WTC11 (cell line): ENCODE measurements around the gene KDM4C. TPM values are rescaled to one million over a fixed set of nuclear protein-coding genes. Genes with fewer than 3 reads are reported as not detected.

ENCODE experiments used
- ATAC-seq: fragments of 200-7000 bp; cut with Tn5 transposase; 2 replicates; pipeline ENCODE4 v1.10.0; 2021; ENCODE audit warnings: mild to moderate bottlenecking, moderate library complexity
- CTCF ChIA-PET: fragments of 300-600 bp; sonication (Branson Sonifier 250); formaldehyde crosslinking; loops from one replicate; lab custom pipeline; 2021; ENCODE audit warnings: antibody characterized with exemption; lab: Charles Lee
- POLR2A ChIA-PET: fragments of 350-600 bp; sonication (Branson Sonifier 250); formaldehyde crosslinking; loops from one replicate; lab custom pipeline; 2021; ENCODE audit warnings: antibody characterized with exemption; lab: Charles Lee
- DNase-seq: peaks from one replicate; pipeline ENCODE4 v3.0.0; 2021; ENCODE audit warnings: low spot score
- H3K27ac Mint-ChIP-seq: 2 replicates; pipeline ENCODE4 v1.8.0; 2021; ENCODE audit warnings: mixed read lengths
- H3K27me3 Mint-ChIP-seq: 2 replicates; pipeline ENCODE4 v1.8.0; 2021; ENCODE audit warnings: low read depth, mild to moderate bottlenecking, moderate library complexity, mixed read lengths
- H3K36me3 Mint-ChIP-seq: 2 replicates; pipeline ENCODE4 v1.8.0; 2021; ENCODE audit warnings: mixed read lengths
- H3K4me1 Mint-ChIP-seq: 2 replicates; pipeline ENCODE4 v1.8.0; 2022; ENCODE audit warnings: mixed read lengths
- H3K4me3 Mint-ChIP-seq: 2 replicates; pipeline ENCODE4 v1.8.0; 2021; ENCODE audit warnings: mild to moderate bottlenecking, moderate library complexity, mixed read lengths
- H3K9me3 Mint-ChIP-seq: 2 replicates; pipeline ENCODE4 v1.8.0; 2021; ENCODE audit warnings: mixed read lengths
- ATF1 ChIP-seq: sonication (generic); formaldehyde crosslinking; IDR thresholded peaks from 2 replicates; pipeline ENCODE4 v1.8.1; 2023; ENCODE audit warnings: mild to moderate bottlenecking, moderate library complexity, missing genetic modification reagents
- CBFB ChIP-seq: sonication (generic); formaldehyde crosslinking; IDR thresholded peaks from 2 replicates; pipeline ENCODE4 v1.8.1; 2022; ENCODE audit warnings: mild to moderate bottlenecking, low read depth, missing genetic modification reagents
- ESRRA ChIP-seq: sonication (generic); formaldehyde crosslinking; IDR thresholded peaks from 2 replicates; pipeline ENCODE4 v1.8.1; 2022; ENCODE audit warnings: mild to moderate bottlenecking, missing genetic modification reagents, borderline replicate concordance
- IRF2 ChIP-seq: sonication (generic); formaldehyde crosslinking; IDR thresholded peaks from 2 replicates; pipeline ENCODE4 v1.8.0; 2022; ENCODE audit warnings: low read depth, missing genetic modification reagents, borderline replicate concordance
- JAZF1 ChIP-seq: fragments of 250-450 bp; sonication (Bioruptor Pico); IDR thresholded peaks from 2 replicates; pipeline ENCODE4 v1.9.0; 2021; ENCODE audit warnings: moderate library complexity, mild to moderate bottlenecking, inconsistent platforms
- MLX ChIP-seq: sonication (generic); formaldehyde crosslinking; IDR thresholded peaks from 2 replicates; pipeline ENCODE4 v1.8.1; 2023; ENCODE audit warnings: mild to moderate bottlenecking, missing genetic modification reagents, moderate library complexity
- MXD4 ChIP-seq: fragments of 250-450 bp; sonication (Bioruptor Pico); IDR thresholded peaks from 2 replicates; pipeline ENCODE4 v1.8.0; 2021; ENCODE audit warnings: mild to moderate bottlenecking, moderate library complexity, borderline replicate concordance
- MYBL2 ChIP-seq: sonication (generic); formaldehyde crosslinking; IDR thresholded peaks from 2 replicates; pipeline ENCODE4 v1.8.1; 2023; ENCODE audit warnings: mild to moderate bottlenecking, moderate library complexity, missing genetic modification reagents
- NR1H2 ChIP-seq: sonication (generic); formaldehyde crosslinking; IDR thresholded peaks from 2 replicates; pipeline ENCODE4 v1.9.0; 2021; ENCODE audit warnings: mild to moderate bottlenecking, moderate library complexity, missing genetic modification reagents
- OVOL2 ChIP-seq: fragments of 250-450 bp; sonication (Bioruptor Pico); IDR thresholded peaks from 2 replicates; pipeline ENCODE4 v1.9.0; 2021; ENCODE audit warnings: mild to moderate bottlenecking, borderline replicate concordance
- SP1 ChIP-seq: sonication (generic); formaldehyde crosslinking; conservative IDR thresholded peaks from 2 replicates; pipeline ENCODE4 v1.8.1; 2022; ENCODE audit warnings: missing genetic modification reagents
- ZBTB21 ChIP-seq: sonication (generic); formaldehyde crosslinking; IDR thresholded peaks from 2 replicates; pipeline ENCODE4 v1.8.1; 2023; ENCODE audit warnings: mild to moderate bottlenecking, missing genetic modification reagents, borderline replicate concordance
- ZNF138 ChIP-seq: sonication (generic); formaldehyde crosslinking; conservative IDR thresholded peaks from 2 replicates; pipeline ENCODE4 v1.8.1; 2022; ENCODE audit warnings: mild to moderate bottlenecking, moderate library complexity, missing genetic modification reagents
- ZNF396 ChIP-seq: fragments of 250-450 bp; sonication (Bioruptor Pico); IDR thresholded peaks from 2 replicates; pipeline ENCODE4 v1.8.0; 2021; ENCODE audit warnings: mild to moderate bottlenecking, moderate library complexity, borderline replicate concordance
- ZNF416 ChIP-seq: fragments of 250-450 bp; sonication (Bioruptor Pico); IDR thresholded peaks from 2 replicates; pipeline ENCODE4 v1.9.0; 2021; ENCODE audit warnings: mild to moderate bottlenecking, inconsistent platforms
- total RNA-seq: library from RNA; stranded (reverse); gene quantifications from 3 replicates; pipeline ENCODE4 v1.2.3, GENCODE V29; 2021
- TF ChIP-seq, protein P1 (sequence below): sonication (generic); formaldehyde crosslinking; IDR thresholded peaks from 2 replicates; pipeline ENCODE4 v1.8.1; 2023; ENCODE audit warnings: mild to moderate bottlenecking, moderate library complexity, missing genetic modification reagents
- TF ChIP-seq, protein P2 (sequence below): sonication (generic); formaldehyde crosslinking; IDR thresholded peaks from 2 replicates; pipeline ENCODE4 v1.8.1; 2023; ENCODE audit warnings: mild to moderate bottlenecking, missing genetic modification reagents
- TF ChIP-seq, protein P3 (sequence below): sonication (generic); formaldehyde crosslinking; IDR thresholded peaks from 2 replicates; pipeline ENCODE4 v1.8.1; 2022; ENCODE audit warnings: mild to moderate bottlenecking, missing genetic modification reagents, moderate library complexity, borderline replicate concordance
- TF ChIP-seq, protein P4 (sequence below): fragments of 250-450 bp; sonication (Bioruptor Pico); IDR thresholded peaks from 2 replicates; pipeline ENCODE4 v1.9.0; 2021; ENCODE audit warnings: mild to moderate bottlenecking

KDM4C gene
- total RNA-seq, 1 experiment from 2014 or later, result 29.2 TPM

GRCh38 chr9:6873857-6874256, 116.1 kb downstream of the KDM4C start:
- POLR2A ChIA-PET, result no interaction called here
- ATAC-seq, result no peak
- Mint-ChIP-seq H3K9me3 (no peaks in the 10 kb centered on the region), H3K27ac (0 out of 2 replicates have a peak overlapping the region, but pooled peaks have one; percentile 10), H3K36me3 (no peaks in the 10 kb centered on the region), H3K4me1 (peaks cover 62% of the 10 kb centered on the region), H3K4me3 (no peak overlapping the region), H3K27me3 (no peaks in the 10 kb centered on the region)
- TF ChIP-seq MYBL2 (CRISPR knock-in tag) (no peak), MLX (CRISPR knock-in tag) (no peak), ZBTB21 (CRISPR knock-in tag) (no peak)
- TF ChIP-seq, protein P1, sequence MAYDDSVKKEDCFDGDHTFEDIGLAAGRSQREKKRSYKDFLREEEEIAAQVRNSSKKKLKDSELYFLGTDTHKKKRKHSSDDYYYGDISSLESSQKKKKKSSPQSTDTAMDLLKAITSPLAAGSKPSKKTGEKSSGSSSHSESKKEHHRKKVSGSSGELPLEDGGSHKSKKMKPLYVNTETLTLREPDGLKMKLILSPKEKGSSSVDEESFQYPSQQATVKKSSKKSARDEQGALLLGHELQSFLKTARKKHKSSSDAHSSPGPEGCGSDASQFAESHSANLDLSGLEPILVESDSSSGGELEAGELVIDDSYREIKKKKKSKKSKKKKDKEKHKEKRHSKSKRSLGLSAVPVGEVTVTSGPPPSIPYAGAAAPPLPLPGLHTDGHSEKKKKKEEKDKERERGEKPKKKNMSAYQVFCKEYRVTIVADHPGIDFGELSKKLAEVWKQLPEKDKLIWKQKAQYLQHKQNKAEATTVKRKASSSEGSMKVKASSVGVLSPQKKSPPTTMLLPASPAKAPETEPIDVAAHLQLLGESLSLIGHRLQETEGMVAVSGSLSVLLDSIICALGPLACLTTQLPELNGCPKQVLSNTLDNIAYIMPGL (CRISPR knock-in tag), result no peak
- DNase-seq, result no peak
- CTCF ChIA-PET, result interaction anchor here (1.2 kb wide), 1 partner anchor 360 kb away, joined by 3 read pairs; no protein-coding TSS in a partner anchor

DNA sequence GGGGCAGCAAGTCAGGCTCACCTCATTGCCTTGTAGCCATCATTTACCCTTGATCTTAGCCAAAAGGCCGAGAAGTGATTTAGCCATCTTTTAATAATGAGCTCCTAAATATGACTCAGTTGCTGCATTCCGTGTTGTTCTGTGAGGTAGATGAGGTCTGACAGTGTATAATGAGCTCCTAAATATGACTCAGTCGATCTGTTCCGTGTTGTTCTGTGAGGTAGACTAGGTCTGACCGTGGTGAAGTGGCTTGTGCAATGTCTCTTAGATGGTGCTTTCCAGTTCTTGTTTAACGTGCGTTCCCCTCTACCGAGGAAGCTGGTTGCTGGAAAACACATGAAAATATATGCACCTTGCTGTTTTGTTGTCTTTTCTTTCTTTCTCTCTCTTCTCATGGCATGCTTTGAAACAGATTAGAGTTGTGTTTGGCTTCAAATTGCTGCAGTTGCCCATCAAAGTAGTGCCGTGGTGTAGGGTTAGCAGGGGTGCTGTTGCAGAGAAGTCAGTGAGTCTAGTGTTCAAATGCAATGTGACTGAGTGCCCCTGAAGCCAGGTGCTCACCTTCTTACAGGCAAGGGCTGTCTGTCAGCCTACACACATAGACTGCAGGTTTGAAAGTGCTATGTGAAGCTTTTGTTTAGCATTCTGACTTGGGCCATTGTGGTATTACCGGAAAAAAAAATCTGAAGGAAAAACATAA, 118.6 kb downstream of the KDM4C start:
- Mint-ChIP-seq H3K4me3 (no peak overlapping the region), H3K9me3 (no peaks in the 10 kb centered on the region), H3K36me3 (no peaks in the 10 kb centered on the region), H3K4me1 (peaks cover 44% of the 10 kb centered on the region), H3K27ac (peak overlapping the region; percentile 4; the same call in 1 of the 2 replicates), H3K27me3 (no peaks in the 10 kb centered on the region)
- DNase-seq (no peak), ATAC-seq (no peak)
- CTCF ChIA-PET, result interaction anchor here (1.1 kb wide), 1 partner anchor 49 kb away, joined by 3 read pairs; no protein-coding TSS in a partner anchor
- POLR2A ChIA-PET, result no interaction called here
- TF ChIP-seq SP1 (CRISPR knock-in tag) (no peak), ZNF138 (CRISPR knock-in tag) (no peak), CBFB (no peak), MXD4 (CRISPR knock-in tag) (no peak), ZNF396 (CRISPR knock-in tag) (no peak), ESRRA (CRISPR knock-in tag) (no peak), ATF1 (CRISPR knock-in tag) (no peak), OVOL2 (CRISPR knock-in tag) (no peak), JAZF1 (CRISPR knock-in tag) (no peak)
- TF ChIP-seq, protein P2, sequence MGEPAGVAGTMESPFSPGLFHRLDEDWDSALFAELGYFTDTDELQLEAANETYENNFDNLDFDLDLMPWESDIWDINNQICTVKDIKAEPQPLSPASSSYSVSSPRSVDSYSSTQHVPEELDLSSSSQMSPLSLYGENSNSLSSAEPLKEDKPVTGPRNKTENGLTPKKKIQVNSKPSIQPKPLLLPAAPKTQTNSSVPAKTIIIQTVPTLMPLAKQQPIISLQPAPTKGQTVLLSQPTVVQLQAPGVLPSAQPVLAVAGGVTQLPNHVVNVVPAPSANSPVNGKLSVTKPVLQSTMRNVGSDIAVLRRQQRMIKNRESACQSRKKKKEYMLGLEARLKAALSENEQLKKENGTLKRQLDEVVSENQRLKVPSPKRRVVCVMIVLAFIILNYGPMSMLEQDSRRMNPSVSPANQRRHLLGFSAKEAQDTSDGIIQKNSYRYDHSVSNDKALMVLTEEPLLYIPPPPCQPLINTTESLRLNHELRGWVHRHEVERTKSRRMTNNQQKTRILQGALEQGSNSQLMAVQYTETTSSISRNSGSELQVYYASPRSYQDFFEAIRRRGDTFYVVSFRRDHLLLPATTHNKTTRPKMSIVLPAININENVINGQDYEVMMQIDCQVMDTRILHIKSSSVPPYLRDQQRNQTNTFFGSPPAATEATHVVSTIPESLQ (CRISPR knock-in tag), result no peak

- TF ChIP-seq SP1 (CRISPR knock-in tag), result no peak
- TF ChIP-seq OVOL2 (CRISPR knock-in tag), result no peak
- TF ChIP-seq, protein P3, sequence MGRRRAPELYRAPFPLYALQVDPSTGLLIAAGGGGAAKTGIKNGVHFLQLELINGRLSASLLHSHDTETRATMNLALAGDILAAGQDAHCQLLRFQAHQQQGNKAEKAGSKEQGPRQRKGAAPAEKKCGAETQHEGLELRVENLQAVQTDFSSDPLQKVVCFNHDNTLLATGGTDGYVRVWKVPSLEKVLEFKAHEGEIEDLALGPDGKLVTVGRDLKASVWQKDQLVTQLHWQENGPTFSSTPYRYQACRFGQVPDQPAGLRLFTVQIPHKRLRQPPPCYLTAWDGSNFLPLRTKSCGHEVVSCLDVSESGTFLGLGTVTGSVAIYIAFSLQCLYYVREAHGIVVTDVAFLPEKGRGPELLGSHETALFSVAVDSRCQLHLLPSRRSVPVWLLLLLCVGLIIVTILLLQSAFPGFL (CRISPR knock-in tag), result no peak
- TF ChIP-seq, protein P4, sequence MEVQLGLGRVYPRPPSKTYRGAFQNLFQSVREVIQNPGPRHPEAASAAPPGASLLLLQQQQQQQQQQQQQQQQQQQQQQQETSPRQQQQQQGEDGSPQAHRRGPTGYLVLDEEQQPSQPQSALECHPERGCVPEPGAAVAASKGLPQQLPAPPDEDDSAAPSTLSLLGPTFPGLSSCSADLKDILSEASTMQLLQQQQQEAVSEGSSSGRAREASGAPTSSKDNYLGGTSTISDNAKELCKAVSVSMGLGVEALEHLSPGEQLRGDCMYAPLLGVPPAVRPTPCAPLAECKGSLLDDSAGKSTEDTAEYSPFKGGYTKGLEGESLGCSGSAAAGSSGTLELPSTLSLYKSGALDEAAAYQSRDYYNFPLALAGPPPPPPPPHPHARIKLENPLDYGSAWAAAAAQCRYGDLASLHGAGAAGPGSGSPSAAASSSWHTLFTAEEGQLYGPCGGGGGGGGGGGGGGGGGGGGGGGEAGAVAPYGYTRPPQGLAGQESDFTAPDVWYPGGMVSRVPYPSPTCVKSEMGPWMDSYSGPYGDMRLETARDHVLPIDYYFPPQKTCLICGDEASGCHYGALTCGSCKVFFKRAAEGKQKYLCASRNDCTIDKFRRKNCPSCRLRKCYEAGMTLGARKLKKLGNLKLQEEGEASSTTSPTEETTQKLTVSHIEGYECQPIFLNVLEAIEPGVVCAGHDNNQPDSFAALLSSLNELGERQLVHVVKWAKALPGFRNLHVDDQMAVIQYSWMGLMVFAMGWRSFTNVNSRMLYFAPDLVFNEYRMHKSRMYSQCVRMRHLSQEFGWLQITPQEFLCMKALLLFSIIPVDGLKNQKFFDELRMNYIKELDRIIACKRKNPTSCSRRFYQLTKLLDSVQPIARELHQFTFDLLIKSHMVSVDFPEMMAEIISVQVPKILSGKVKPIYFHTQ (CRISPR knock-in tag), result no peak
- no peak for TF ChIP-seq NR1H2
- TF ChIP-seq IRF2 (CRISPR knock-in tag), result no peak
- TF ChIP-seq ZNF416 (CRISPR knock-in tag), result no peak
- POLR2A ChIA-PET, result no interaction called here
- no peak for DNase-seq
- no peak overlapping the region for H3K4me3 Mint-ChIP-seq
- no peaks in the 10 kb centered on the region for H3K27me3 Mint-ChIP-seq
- CTCF ChIA-PET, result no interaction called here
- no peaks in the 10 kb centered on the region for H3K9me3 Mint-ChIP-seq
- 0 out of 2 replicates have a peak overlapping the region, but pooled peaks have one; percentile 32 for H3K27ac Mint-ChIP-seq
- no peaks in the 10 kb centered on the region for H3K36me3 Mint-ChIP-seq
- no peak for ATAC-seq
- H3K4me1 Mint-ChIP-seq, result peaks cover 37% of the 10 kb centered on the region
Observed at GRCh38 chr9:6877671-6878161, 119.9 kb downstream of the KDM4C start.
